ENCODE measurements around the gene APC2.
A peak's percentile ranks its signal among the peaks of the same experiment; 100 is the strongest.

Gene APC2

GRCh38 chr19:1433119-1434039, 16.5 kb upstream of the APC2 start:
- H3K4me3 ChIP-seq (ENCODE audit: low read depth, low read length): no peak overlapping the region
- no peak for TF ChIP-seq CTCF (IDR thresholded peaks at IDR 0.05; ENCODE audit: low read depth, low read length)

- H3K4me3 ChIP-seq (ENCODE audit: low read depth, low read length): no peak overlapping the region
- TF ChIP-seq CTCF (IDR thresholded peaks at IDR 0.05; ENCODE audit: low read depth, low read length): no peak
Observed at GRCh38 chr19:1434040-1434366, 15.9 kb upstream of the APC2 start.

- no peak for TF ChIP-seq CTCF (IDR thresholded peaks at IDR 0.05; ENCODE audit: low read depth, low read length)
- H3K4me3 ChIP-seq (ENCODE audit: low read depth, low read length): no peak overlapping the region
Observed at GRCh38 chr19:1434577-1435060, 15.3 kb upstream of the APC2 start.

- no peak for TF ChIP-seq CTCF (IDR thresholded peaks at IDR 0.05; ENCODE audit: low read depth, low read length)
- H3K4me3 ChIP-seq (ENCODE audit: low read depth, low read length): no peak overlapping the region
Observed at GRCh38 chr19:1435378-1435989, 14.4 kb upstream of the APC2 start.

- no peak for TF ChIP-seq CTCF (IDR thresholded peaks at IDR 0.05; ENCODE audit: low read depth, low read length)
- H3K4me3 ChIP-seq (ENCODE audit: low read depth, low read length): no peak overlapping the region
Observed at GRCh38 chr19:1437609-1438008, 12.3 kb upstream of the APC2 start.

GRCh38 chr19:1438035-1438932, 11.6 kb upstream of the APC2 start, which contains the start of gene RPS15:
Gene RPS15 (plus strand): TSS chr19:1438396. CDS start chr19:1438426, 30 bp downstream.
- TF ChIP-seq CTCF (IDR thresholded peaks at IDR 0.05; ENCODE audit: low read depth, low read length): peak; percentile 83
- peak within 1 kb of the TSS; percentile 73 for H3K4me3 ChIP-seq (ENCODE audit: low read depth, low read length)
